ENCODE data around the gene TNNC1. TPM values are rescaled to one million over a fixed set of nuclear protein-coding genes. Genes with fewer than 3 reads are reported as not detected.

Gene TNNC1
- total RNA-seq, 1 donor, result 1.4 TPM

- no peak for DNase-seq (ENCODE audit: low read depth)
- no peak overlapping the region for H3K4me3 ChIP-seq (ENCODE audit: low read depth, low read length)
- TF ChIP-seq CTCF (IDR thresholded peaks at IDR 0.05; ENCODE audit: insufficient read depth, low read length), result no peak
These were observed 23.9 kb upstream of the TNNC1 start for GRCh38 chr3:52477796-52478095.

GRCh38 chr3:52477076-52477795, 23.4 kb upstream of the TNNC1 start:
- TF ChIP-seq CTCF (IDR thresholded peaks at IDR 0.05; ENCODE audit: insufficient read depth, low read length), result no peak
- no peak overlapping the region for H3K4me3 ChIP-seq (ENCODE audit: low read depth, low read length)
- no peak for DNase-seq (ENCODE audit: low read depth)

- no peak for DNase-seq (ENCODE audit: low read depth)
- H3K4me3 ChIP-seq (ENCODE audit: low read depth, low read length), result no peak overlapping the region
- TF ChIP-seq CTCF (IDR thresholded peaks at IDR 0.05; ENCODE audit: insufficient read depth, low read length), result no peak
These were observed 19.2 kb upstream of the TNNC1 start for GRCh38 chr3:52473026-52473425.

DNA sequence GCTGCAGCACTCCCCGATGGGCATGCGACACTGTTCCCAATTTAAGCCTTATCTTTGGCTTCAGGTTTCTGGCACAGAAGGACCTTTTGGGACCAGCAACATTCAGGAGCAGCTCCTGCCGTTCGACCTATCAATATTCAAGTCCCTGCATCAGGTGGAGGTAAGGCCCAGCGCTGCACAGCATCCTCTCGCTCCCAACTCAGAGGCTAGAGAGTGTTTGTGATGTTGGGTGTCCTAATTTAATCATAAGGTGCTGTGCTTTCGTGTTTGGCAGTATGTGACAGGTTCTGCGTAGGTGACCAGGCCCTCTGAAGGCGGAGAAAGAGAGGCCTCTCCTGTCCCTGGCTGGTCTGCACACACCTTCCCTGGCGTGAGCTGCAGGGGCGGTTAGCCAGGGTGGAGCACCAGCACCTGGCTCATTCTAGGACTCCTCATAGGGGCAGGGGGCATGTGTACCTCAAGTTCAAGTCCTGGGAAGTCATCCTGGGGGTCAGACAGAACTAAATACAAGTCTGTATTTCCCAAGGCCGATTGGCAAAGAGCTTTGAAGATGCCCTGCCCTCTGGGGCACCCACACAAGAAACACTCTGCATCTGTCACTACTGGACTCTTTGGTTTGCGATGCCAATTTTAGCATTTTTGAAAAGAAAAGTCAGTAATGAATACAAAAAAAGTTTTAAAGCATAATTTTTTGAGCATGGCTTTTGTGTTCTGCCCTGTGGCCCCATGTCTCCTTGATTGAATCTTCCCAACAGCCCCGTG, 18.6 kb upstream of the TNNC1 start:
- TF ChIP-seq CTCF (IDR thresholded peaks at IDR 0.05; ENCODE audit: insufficient read depth, low read length), result no peak
- H3K4me3 ChIP-seq (ENCODE audit: low read depth, low read length), result no peak overlapping the region
- DNase-seq (ENCODE audit: low read depth), result no peak

- DNase-seq (ENCODE audit: low read depth), result peak; percentile 43
- no peak overlapping the region for H3K4me3 ChIP-seq (ENCODE audit: low read depth, low read length)
- TF ChIP-seq CTCF (IDR thresholded peaks at IDR 0.05; ENCODE audit: insufficient read depth, low read length), result peak; percentile 62
These were observed 17.8 kb upstream of the TNNC1 start for GRCh38 chr3:52471371-52472238.

GRCh38 chr3:52470920-52471319, 17.1 kb upstream of the TNNC1 start:
- no peak overlapping the region for H3K4me3 ChIP-seq (ENCODE audit: low read depth, low read length)
- no peak for DNase-seq (ENCODE audit: low read depth)
- TF ChIP-seq CTCF (IDR thresholded peaks at IDR 0.05; ENCODE audit: insufficient read depth, low read length), result no peak

Data from fibroblast of the aortic adventitia (primary cell).